HG02759 (cell line): ENCODE results near the gene CAB39.

Experiments used
- ATAC-seq: cut with Tn5 transposase; IDR thresholded peaks from one replicate; pipeline ENCODE4 v1.9.1; 2021; ENCODE audit warnings: mild to moderate bottlenecking, moderate library complexity; ENCODE audit not compliant: unreplicated experiment

The CAB39 gene

GRCh38 chr2:230812033-230812432, 99.4 kb downstream of the CAB39 start:
- ATAC-seq, result no peak

GRCh38 chr2:230814616-230815015, 102.0 kb downstream of the CAB39 start:
- no peak for ATAC-seq

GRCh38 chr2:230815088-230815487, 102.4 kb downstream of the CAB39 start:
- no peak for ATAC-seq

- no peak for ATAC-seq
Observed at GRCh38 chr2:230816735-230817134, 104.1 kb downstream of the CAB39 start.

GRCh38 chr2:230819433-230819832, 106.8 kb downstream of the CAB39 start:
- no peak for ATAC-seq

GRCh38 chr2:230821261-230821990, 108.8 kb downstream of the CAB39 start:
- no peak for ATAC-seq

GRCh38 chr2:230821991-230822520, 109.4 kb downstream of the CAB39 start:
- ATAC-seq, result no peak

- no peak for ATAC-seq
Observed at GRCh38 chr2:230823264-230823964, 110.8 kb downstream of the CAB39 start.

- peak; percentile 60 for ATAC-seq
Observed at GRCh38 chr2:230824406-230824978, 111.8 kb downstream of the CAB39 start.

- no peak for ATAC-seq
Observed at GRCh38 chr2:230825354-230825753, 112.7 kb downstream of the CAB39 start.

GRCh38 chr2:230827774-230828271, 115.2 kb downstream of the CAB39 start:
- ATAC-seq, result peak; percentile 33

- ATAC-seq, result peak; percentile 66
Observed at GRCh38 chr2:230828272-230828961, 115.8 kb downstream of the CAB39 start.

- ATAC-seq, result no peak
Observed at GRCh38 chr2:230829293-230829692, 116.7 kb downstream of the CAB39 start.

- ATAC-seq, result no peak
Observed at GRCh38 chr2:230829959-230830358, 117.3 kb downstream of the CAB39 start.

- ATAC-seq, result no peak
Observed at GRCh38 chr2:230830428-230830827, 117.8 kb downstream of the CAB39 start.

- no peak for ATAC-seq
Observed at GRCh38 chr2:230840301-230840700, 127.7 kb downstream of the CAB39 start.

GRCh38 chr2:230842473-230842872, 129.8 kb downstream of the CAB39 start:
- ATAC-seq, result no peak

- no peak for ATAC-seq
Observed at GRCh38 chr2:230843132-230843531, 130.5 kb downstream of the CAB39 start.

- no peak for ATAC-seq
Observed at GRCh38 chr2:230846360-230846759, 133.7 kb downstream of the CAB39 start.

GRCh38 chr2:230847883-230848388, 135.3 kb downstream of the CAB39 start:
- ATAC-seq, result peak; percentile 76
